Esophagus muscularis mucosa (tissue), 4 donors: ENCODE results near the gene AUTS2. TPM values are rescaled to one million over a fixed set of nuclear protein-coding genes. Genes with fewer than 3 reads are reported as not detected.

Source experiments
- DNase-seq: peaks from one replicate; pipeline ENCODE4 v3.0.0-alpha.2; 2017; ENCODE audit errors: extremely low spot score
- H3K27ac ChIP-seq, 4 donors: fragments of 200-600 bp; sonication (generic); replicated peaks in 1 of 4; 1 replicate in 3 of 4; 2 replicates in 1 of 4; pipeline ENCODE4 v1.5.1; 2016 to 2019; ENCODE audit warnings: mild to moderate bottlenecking in 1 of 4
- H3K27me3 ChIP-seq, 4 donors: fragments of 200-600 bp; sonication (generic); one replicate each; pipeline versions ENCODE4 v1.5.1 to v1.6.0; 2016 to 2019
- H3K36me3 ChIP-seq, 4 donors: fragments of 200-600 bp; sonication (generic); one replicate each; pipeline ENCODE4 v1.5.1; 2016 to 2019
- H3K4me1 ChIP-seq, 4 donors: fragments of 200-600 bp; sonication (generic); one replicate each; pipeline ENCODE4 v1.5.1; 2016 to 2019
- H3K4me3 ChIP-seq, 4 donors: fragments of 200-600 bp; sonication (generic); 1 replicate in 2 of 4; 2 replicates in 2 of 4; pipeline ENCODE4 v1.5.1; 2016 to 2019; ENCODE audit warnings: mild to moderate bottlenecking in 4 of 4, moderate library complexity in 1 of 4
- H3K9me3 ChIP-seq, 4 donors: fragments of 200-600 bp; sonication (generic); 1 replicate in 3 of 4; 2 replicates in 1 of 4; pipeline ENCODE4 v1.5.1; 2016 to 2019
- CTCF ChIP-seq, 3 experiments: fragments of 200-600 bp in 2 of 3; fragments of 450-650 bp in 1 of 3; sonication (generic) in 2 of 3; IDR thresholded peaks; one replicate each; pipeline ENCODE4 v1.5.1; 2017 to 2019; ENCODE audit warnings: antibody characterized with exemption in 3 of 3, mild to moderate bottlenecking in 2 of 3, moderate library complexity in 1 of 3
- EP300 ChIP-seq: sonication (generic); formaldehyde crosslinking; IDR thresholded peaks from one replicate; pipeline ENCODE4 v1.6.1; 2017; ENCODE audit warnings: antibody characterized with exemption
- POLR2A ChIP-seq: fragments of 450-650 bp; IDR thresholded peaks from one replicate; pipeline ENCODE4 v1.6.1; 2017; ENCODE audit warnings: antibody characterized with exemption, moderate library complexity, mild to moderate bottlenecking, low read depth
- POLR2AphosphoS5 ChIP-seq, 2 donors: sonication (generic); formaldehyde crosslinking; IDR thresholded peaks; one replicate each; pipeline ENCODE4 v1.6.1; 2017; ENCODE audit warnings: antibody characterized with exemption in 2 of 2
- WGBS: methylation state at CpG from one replicate; pipeline ENCODE4 v1.1.5; 2018; 5-methylcytosine and 5-hydroxymethylcytosine counted together
- intact Hi-C: fragments of 100-400 bp; cut with DNase I; formaldehyde crosslinking; loops from one replicate; pipeline ENCODE4 v1.15.1; 2023
- total RNA-seq, 4 donors: library from RNA; depleted of rRNA; stranded (reverse); fragments of >200 nt; gene quantifications; one replicate each; pipeline versions ENCODE4 v1.1.0 to v1.2.1, GENCODE V29; 2016

AUTS2 gene
- total RNA-seq, 4 donors from 2014 or later: 18.5 to 44.9 (median 34.2) TPM

- Histone ChIP-seq H3K27me3 (no peaks in the 10 kb centered on the region), H3K4me1 (peaks cover 10 to 17% (median 11%) of the 10 kb centered on the region in 4 donors), H3K27ac (no peak overlapping the region), H3K4me3 (no peak overlapping the region), H3K36me3 (no peaks in the 10 kb centered on the region), H3K9me3 (no peaks in the 10 kb centered on the region)
- 100% methylated on average over 4 of the region's 4 CpGs for WGBS
- DNase-seq: no peak
- TF ChIP-seq POLR2AphosphoS5 (IDR thresholded peaks at IDR 0.05): no peak
- TF ChIP-seq CTCF (IDR thresholded peaks at IDR 0.05): no peak
- TF ChIP-seq EP300: no peak
- TF ChIP-seq POLR2A: no peak
- intact Hi-C loops: no loop called here
Observed at GRCh38 chr7:70456719-70457118, 858.4 kb downstream of the AUTS2 start.

- intact Hi-C loops: no loop called here
- Histone ChIP-seq H3K4me3 (no peak overlapping the region), H3K27me3 (no peaks in the 10 kb centered on the region), H3K4me1 (peaks cover 10 to 17% (median 11%) of the 10 kb centered on the region in 4 donors), H3K27ac (no peak overlapping the region), H3K36me3 (no peaks in the 10 kb centered on the region), H3K9me3 (no peaks in the 10 kb centered on the region)
- 93% methylated on average over 3 of the region's 3 CpGs for WGBS
- TF ChIP-seq POLR2A (no peak), POLR2AphosphoS5 (IDR thresholded peaks at IDR 0.05) (no peak), CTCF (IDR thresholded peaks at IDR 0.05) (no peak), EP300 (no peak)
- DNase-seq: no peak
Observed at GRCh38 chr7:70457482-70457881, 859.2 kb downstream of the AUTS2 start.

GRCh38 chr7:70457883-70458680, 859.8 kb downstream of the AUTS2 start:
- no peaks in the 10 kb centered on the region for H3K36me3 ChIP-seq
- DNase-seq: no peak
- TF ChIP-seq CTCF (IDR thresholded peaks at IDR 0.05) (no peak), POLR2AphosphoS5 (IDR thresholded peaks at IDR 0.05) (no peak), POLR2A (no peak), EP300 (no peak)

GRCh38 chr7:70458745-70459144, 860.5 kb downstream of the AUTS2 start:
- Histone ChIP-seq H3K27me3 (no peaks in the 10 kb centered on the region), H3K36me3 (no peaks in the 10 kb centered on the region), H3K4me1 (peaks cover 10 to 17% (median 11%) of the 10 kb centered on the region in 4 donors), H3K9me3 (no peaks in the 10 kb centered on the region), H3K27ac (no peak overlapping the region), H3K4me3 (no peak overlapping the region)
- 89% methylated on average over 8 of the region's 8 CpGs for WGBS
- DNase-seq: no peak
- intact Hi-C loops: no loop called here
- TF ChIP-seq POLR2AphosphoS5 (IDR thresholded peaks at IDR 0.05) (no peak), CTCF (IDR thresholded peaks at IDR 0.05) (no peak), POLR2A (no peak), EP300 (no peak)

More at GRCh38 chr7:70457883-70458680, 859.8 kb downstream of the AUTS2 start:
- intact Hi-C loops: no loop called here
- no peak overlapping the region for H3K27ac ChIP-seq
- no peaks in the 10 kb centered on the region for H3K27me3 ChIP-seq
- H3K4me1 ChIP-seq: peaks cover 10 to 17% (median 11%) of the 10 kb centered on the region in 4 donors
- H3K9me3 ChIP-seq: no peaks in the 10 kb centered on the region
- WGBS: 78% methylated on average over 8 of the region's 8 CpGs
- no peak overlapping the region for H3K4me3 ChIP-seq
